Activated CD4-positive, CD25-positive, alpha-beta regulatory T cell treated with anti-CD3 and anti-CD28 coated beads, Interleukin-2, amount 50 U/mL, for 16 hours (primary cell): ENCODE measurements around the gene EZR.

Experiments used
- DNase-seq: peaks from one replicate; pipeline ENCODE4 v3.0.0-alpha.2; 2020; ENCODE audit warnings: low read depth, low spot score

The EZR gene

GRCh38 chr6:158776737-158777136 lies 42.4 kb downstream of the EZR start:
- DNase-seq, result no peak

- DNase-seq, result no peak
These were observed 43.3 kb downstream of the EZR start for GRCh38 chr6:158775832-158776231.

- no peak for DNase-seq
These were observed 44.3 kb downstream of the EZR start for GRCh38 chr6:158774717-158775449.

DNA sequence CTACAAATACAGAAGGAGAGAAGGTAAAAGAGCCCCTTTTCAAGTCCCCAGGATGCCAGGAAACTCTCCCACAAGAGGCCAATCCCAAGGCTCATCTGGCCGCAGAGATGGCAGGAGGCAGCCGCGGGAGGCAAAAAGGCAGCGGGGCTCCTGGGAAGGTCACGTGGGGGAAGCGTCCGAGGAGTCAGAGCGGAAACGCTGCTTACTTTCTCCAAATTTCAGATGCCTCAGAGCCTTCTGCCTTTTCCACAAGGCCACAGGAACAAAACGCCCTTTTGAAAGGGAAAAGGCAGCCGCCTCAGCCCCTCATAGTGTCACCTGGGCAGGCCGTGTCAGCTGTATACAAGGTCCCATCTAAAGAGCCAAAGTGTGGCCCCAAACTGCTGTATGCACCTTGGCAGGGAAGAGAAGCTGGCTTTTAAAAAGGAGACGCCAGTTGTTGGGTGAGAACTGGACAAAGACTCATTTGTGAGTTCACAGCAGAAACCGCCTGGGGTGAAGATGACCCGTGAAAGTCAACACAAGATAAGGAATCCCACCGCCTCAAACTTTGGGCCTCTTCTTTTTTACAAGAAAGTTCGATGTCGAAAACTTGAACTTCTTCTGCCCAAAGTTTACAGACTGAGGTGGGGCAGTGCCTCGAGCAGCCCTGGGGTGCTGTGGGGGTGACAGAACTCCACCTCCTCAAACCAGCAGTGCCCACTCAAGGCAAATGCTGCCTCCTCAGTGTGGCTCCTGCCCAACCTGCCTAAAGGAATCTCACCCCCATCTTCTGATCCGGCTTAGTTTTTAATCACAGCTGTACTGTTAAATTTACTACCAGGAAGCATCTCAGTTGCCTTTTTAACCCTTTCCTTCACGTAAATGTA lies 45.4 kb downstream of the EZR start:
- DNase-seq, result no peak

- DNase-seq, result no peak
These were observed 46.3 kb downstream of the EZR start for GRCh38 chr6:158772851-158773371.

DNA sequence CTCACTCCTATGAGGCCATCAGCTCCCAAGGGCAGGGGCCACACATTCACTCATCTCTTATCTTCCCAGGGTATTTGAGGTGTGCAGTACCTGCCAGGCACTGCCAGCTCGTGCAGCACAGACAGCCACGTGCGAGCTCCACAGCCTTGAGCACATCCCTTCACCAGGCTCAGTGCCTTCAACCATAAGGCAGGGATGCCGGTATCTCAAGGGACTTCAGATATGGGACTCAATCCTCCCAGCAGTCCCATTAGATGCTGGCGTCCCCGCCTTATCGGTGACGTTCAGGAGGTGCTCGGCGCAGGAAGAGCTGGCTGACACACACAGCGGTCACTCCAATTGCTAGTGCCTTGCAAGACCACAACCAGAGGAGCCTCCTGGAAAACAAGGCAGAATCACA lies 47.0 kb downstream of the EZR start:
- DNase-seq, result no peak

- no peak for DNase-seq
These were observed 47.6 kb downstream of the EZR start for GRCh38 chr6:158771399-158772152.

DNA sequence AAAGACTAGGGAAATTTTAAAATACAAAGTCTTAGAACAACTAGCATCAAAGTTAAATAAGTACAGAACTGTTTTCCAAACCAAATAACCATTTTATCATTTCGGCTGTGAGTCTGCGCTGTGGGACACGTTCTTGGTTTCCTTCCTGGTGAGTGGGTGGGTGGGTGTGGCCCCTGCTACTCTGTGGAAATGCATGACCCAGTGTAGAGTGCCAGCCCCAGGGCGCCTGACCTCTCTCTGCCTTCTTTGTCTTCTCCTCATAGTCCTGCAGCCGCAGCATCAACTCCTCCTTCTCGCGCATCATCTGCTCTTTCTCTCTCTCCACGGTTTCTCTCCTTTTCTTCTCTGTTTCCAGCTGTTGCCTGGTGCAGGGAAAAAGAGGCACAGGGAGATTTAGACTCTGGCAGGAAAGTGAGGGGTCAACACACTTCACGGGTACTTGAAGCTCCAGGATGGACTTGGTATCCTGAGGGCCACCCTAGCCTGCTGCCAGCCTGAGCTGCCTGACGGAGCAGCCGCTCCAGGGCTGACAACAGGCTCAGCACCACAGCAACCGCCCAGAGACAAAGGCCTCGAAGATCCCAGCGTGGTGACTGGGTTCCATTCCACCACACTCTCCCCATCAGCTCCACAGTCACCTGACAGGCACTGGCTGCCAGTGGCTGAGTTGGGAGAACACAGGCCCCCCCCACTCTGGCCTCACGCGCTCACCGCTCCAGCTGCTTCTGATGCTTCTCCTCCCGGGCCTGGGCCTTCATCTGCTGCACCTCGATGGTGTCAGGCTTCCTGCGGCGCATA lies 48.4 kb downstream of the EZR start:
- no peak for DNase-seq

DNA sequence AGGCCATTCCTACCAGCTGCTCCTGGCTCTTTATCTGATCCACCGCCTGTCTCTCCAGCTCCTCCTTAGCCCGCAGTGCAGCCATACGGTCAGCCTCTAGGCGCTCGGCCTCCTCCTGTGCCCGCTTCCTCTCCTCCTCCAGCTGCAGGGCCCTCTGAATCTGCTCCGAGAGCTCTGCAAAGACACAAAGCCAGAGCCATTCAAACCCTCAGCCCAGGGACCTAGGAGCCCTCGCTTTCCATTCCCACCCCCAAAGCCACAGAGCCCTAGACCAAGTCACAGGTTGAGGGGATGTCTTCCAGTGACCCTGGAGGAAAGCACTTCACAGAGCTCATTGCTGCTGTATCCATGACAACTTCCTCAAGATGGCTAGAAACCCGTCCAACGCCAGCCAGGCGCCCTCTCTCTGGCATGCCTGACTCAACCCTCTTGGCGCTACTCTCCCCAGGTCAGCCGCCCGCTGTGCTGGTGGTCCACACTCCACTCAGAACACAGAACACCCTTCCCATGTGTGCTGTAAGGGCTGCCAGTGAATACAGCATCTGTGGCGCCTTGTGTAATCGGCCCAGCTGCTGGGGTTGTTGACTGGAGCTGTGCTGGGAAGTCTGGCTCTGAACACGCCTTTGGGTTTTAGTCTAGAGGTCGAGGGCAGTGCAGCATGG lies 49.3 kb downstream of the EZR start:
- no peak for DNase-seq

GRCh38 chr6:158769234-158769770 lies 49.9 kb downstream of the EZR start:
- DNase-seq, result no peak

DNA sequence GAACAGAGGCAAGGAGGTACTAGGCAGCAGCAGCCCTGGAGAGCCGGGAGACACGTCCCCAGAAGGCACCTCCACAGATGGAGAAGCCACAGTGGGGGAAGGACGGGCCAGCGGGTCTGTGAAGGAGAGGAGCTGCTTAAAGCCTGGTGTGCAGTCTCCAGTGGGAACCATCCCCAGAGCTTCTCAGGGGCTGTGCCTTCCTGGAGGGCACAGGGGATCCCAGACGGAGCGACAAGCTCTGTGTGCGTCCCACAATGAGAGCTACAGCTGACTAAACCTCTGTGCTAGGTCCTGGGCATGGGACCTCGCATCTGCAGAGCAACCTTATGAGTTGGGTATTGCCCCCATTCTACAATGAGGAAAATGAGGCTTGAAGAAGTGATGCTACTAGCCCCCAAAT lies 50.7 kb downstream of the EZR start:
- no peak for DNase-seq

DNA sequence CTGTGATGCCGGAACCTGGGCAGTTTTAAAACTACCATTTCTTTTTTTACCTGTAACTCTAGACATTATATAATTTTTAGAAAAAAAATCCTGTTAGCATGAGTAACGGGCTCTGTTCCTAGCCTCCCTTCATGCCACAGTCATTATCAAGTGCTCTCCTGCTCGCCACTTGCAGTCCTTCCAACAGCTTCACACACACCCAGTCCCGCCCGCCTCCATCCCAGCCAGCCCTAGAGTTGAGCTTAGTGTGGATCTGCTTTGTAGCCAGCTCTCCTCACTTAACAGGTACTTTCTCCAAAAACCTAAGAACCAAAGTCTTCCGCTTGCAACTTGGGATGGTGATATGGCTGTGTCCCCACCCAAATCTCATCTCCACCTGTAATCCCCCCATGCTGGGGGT lies 51.5 kb downstream of the EZR start:
- no peak for DNase-seq

GRCh38 chr6:158766621-158767455 lies 52.3 kb downstream of the EZR start:
- no peak for DNase-seq

- DNase-seq, result no peak
These were observed 53.6 kb downstream of the EZR start for GRCh38 chr6:158765499-158766068.

- no peak for DNase-seq
These were observed 54.2 kb downstream of the EZR start for GRCh38 chr6:158764926-158765325.

- DNase-seq, result no peak
These were observed 54.9 kb downstream of the EZR start for GRCh38 chr6:158764183-158764849.

GRCh38 chr6:158763434-158764182 lies 55.6 kb downstream of the EZR start:
- no peak for DNase-seq
